Caco-2 (cell line): ENCODE measurements around the gene CPLX4. TPM values are rescaled to one million over a fixed set of nuclear protein-coding genes. Genes with fewer than 3 reads are reported as not detected.
"Not testable (repeated sequence)": the region's sequence is repeated elsewhere in the genome, so short reads cannot be mapped to it uniquely, and the experiment has no call there.

Source experiments
- BruUV-seq: library from RNA; stranded (reverse); fragments of 400-500 nt; replicated peaks from 2 replicates; lab custom pipeline; 2021; lab: Mats Ljungman, UMichigan
- CTCF ChIA-PET: fragments of 300-600 bp; sonication (Branson Sonifier 250); formaldehyde crosslinking; loops from one replicate; lab custom pipeline; 2022; ENCODE audit warnings: antibody characterized with exemption; lab: Charles Lee
- POLR2A ChIA-PET: fragments of 300-600 bp; sonication (Branson Sonifier 250); formaldehyde crosslinking; loops from one replicate; lab custom pipeline; 2022; ENCODE audit warnings: antibody characterized with exemption; lab: Charles Lee
- DNase-seq, 2 experiments: peaks; one replicate each; pipeline versions ENCODE4 v3.0.0 to v3.0.0-alpha.2; 2020 to 2022
- H3K27me3 ChIP-seq: replicated peaks from 2 replicates; pipeline ENCODE4 v1.6.0; 2011; ENCODE audit warnings: low read length; ENCODE audit not compliant: control insufficient read depth, insufficient read depth
- H3K36me3 ChIP-seq: 2 replicates; pipeline ENCODE4 v1.5.1; 2011; ENCODE audit warnings: low read length; ENCODE audit not compliant: control insufficient read depth, insufficient read depth
- H3K4me1 ChIP-seq: fragments of 250-450 bp; sonication (Bioruptor Pico); 2 replicates; pipeline ENCODE4 v1.5.1; 2020; ENCODE audit warnings: mild to moderate bottlenecking
- H3K4me3 ChIP-seq: 2 replicates; pipeline ENCODE4 v1.5.1; 2011; ENCODE audit warnings: low read depth, mild to moderate bottlenecking, control low read depth, low read length
- H3K9me3 ChIP-seq: fragments of 250-450 bp; sonication (Bioruptor Pico); 2 replicates; pipeline ENCODE4 v1.5.1; 2020; ENCODE audit warnings: mild to moderate bottlenecking, moderate library complexity
- H3K27ac Mint-ChIP-seq: one replicate; pipeline ENCODE4 v1.8.0; 2022; ENCODE audit warnings: mixed read lengths; ENCODE audit not compliant: unreplicated experiment
- H3K27me3 Mint-ChIP-seq: one replicate; pipeline ENCODE4 v1.8.0; 2022; ENCODE audit warnings: mixed read lengths; ENCODE audit not compliant: insufficient read depth, unreplicated experiment
- H3K36me3 Mint-ChIP-seq: one replicate; pipeline ENCODE4 v1.8.0; 2022; ENCODE audit warnings: mild to moderate bottlenecking, mixed read lengths; ENCODE audit not compliant: insufficient read depth, unreplicated experiment
- H3K4me1 Mint-ChIP-seq: one replicate; pipeline ENCODE4 v1.8.0; 2022; ENCODE audit warnings: low read depth, mixed read lengths; ENCODE audit not compliant: unreplicated experiment
- H3K4me3 Mint-ChIP-seq: one replicate; pipeline ENCODE4 v1.8.0; 2022; ENCODE audit warnings: mild to moderate bottlenecking, moderate library complexity, mixed read lengths; ENCODE audit not compliant: unreplicated experiment
- H3K9me3 Mint-ChIP-seq: one replicate; pipeline ENCODE4 v1.8.0; 2022; ENCODE audit warnings: mixed read lengths; ENCODE audit not compliant: unreplicated experiment
- intact Hi-C: fragments of 100-400 bp; cut with micrococcal nuclease; formaldehyde crosslinking; loops from one replicate; pipeline ENCODE4 v1.10.0; 2022; ENCODE audit not compliant: unreplicated experiment
- total RNA-seq: library from RNA; stranded (reverse); gene quantifications from 2 replicates; pipeline ENCODE4 v1.2.3, GENCODE V29; 2022
- TF ChIP-seq, protein P1 (sequence below), 2 experiments: fragments of 200-600 bp in 1 of 2; IDR thresholded peaks; 1 replicate in 1 of 2; 2 replicates in 1 of 2; pipeline versions ENCODE4 v1.5.1 to v1.8.0; 2011 to 2022; ENCODE audit warnings: antibody characterized with exemption in 1 of 2, control low read depth in 1 of 2, inconsistent platforms in 1 of 2, low read depth in 1 of 2, low read length in 1 of 2, mild to moderate bottlenecking in 1 of 2, moderate library complexity in 1 of 2; ENCODE audit not compliant: insufficient read depth in 1 of 2, severe bottlenecking in 1 of 2, unreplicated experiment in 1 of 2

The CPLX4 gene
- total RNA-seq, 1 experiment from 2014 or later = not detected

GRCh38 chr18:59264651-59265245 lies 53.7 kb downstream of the CPLX4 start:
- Histone ChIP-seq H3K27me3 (no peaks in the 10 kb centered on the region), H3K4me3 (no peak overlapping the region), H3K9me3 (no peaks in the 10 kb centered on the region), H3K4me1 (no peaks in the 10 kb centered on the region), H3K36me3 (no peaks in the 10 kb centered on the region)
- TF ChIP-seq, protein P1, sequence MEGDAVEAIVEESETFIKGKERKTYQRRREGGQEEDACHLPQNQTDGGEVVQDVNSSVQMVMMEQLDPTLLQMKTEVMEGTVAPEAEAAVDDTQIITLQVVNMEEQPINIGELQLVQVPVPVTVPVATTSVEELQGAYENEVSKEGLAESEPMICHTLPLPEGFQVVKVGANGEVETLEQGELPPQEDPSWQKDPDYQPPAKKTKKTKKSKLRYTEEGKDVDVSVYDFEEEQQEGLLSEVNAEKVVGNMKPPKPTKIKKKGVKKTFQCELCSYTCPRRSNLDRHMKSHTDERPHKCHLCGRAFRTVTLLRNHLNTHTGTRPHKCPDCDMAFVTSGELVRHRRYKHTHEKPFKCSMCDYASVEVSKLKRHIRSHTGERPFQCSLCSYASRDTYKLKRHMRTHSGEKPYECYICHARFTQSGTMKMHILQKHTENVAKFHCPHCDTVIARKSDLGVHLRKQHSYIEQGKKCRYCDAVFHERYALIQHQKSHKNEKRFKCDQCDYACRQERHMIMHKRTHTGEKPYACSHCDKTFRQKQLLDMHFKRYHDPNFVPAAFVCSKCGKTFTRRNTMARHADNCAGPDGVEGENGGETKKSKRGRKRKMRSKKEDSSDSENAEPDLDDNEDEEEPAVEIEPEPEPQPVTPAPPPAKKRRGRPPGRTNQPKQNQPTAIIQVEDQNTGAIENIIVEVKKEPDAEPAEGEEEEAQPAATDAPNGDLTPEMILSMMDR (IDR thresholded peaks at IDR 0.05; ENCODE audit: insufficient read depth in 1 of 2, low read depth in 1 of 2, low read length in 1 of 2, severe bottlenecking in 1 of 2, unreplicated experiment in 1 of 2) = no peak
- Mint-ChIP-seq H3K27me3 (peaks cover 10% of the 10 kb centered on the region), H3K9me3 (no peaks in the 10 kb centered on the region), H3K4me1 (no peaks in the 10 kb centered on the region), H3K27ac (no peak overlapping the region), H3K36me3 (no peaks in the 10 kb centered on the region), H3K4me3 (no peak overlapping the region)
- intact Hi-C loops = loop anchor here (10.0 kb wide), 1 partner anchor 180 kb away; no protein-coding TSS in a partner anchor
- ChIA-PET CTCF (no interaction called here), POLR2A (no interaction called here)
- DNase-seq = no peak
- no TSS peak for BruUV-seq

- Mint-ChIP-seq H3K36me3 (no peaks in the 10 kb centered on the region), H3K27me3 (peaks cover 6% of the 10 kb centered on the region), H3K4me3 (no peak overlapping the region), H3K4me1 (no peaks in the 10 kb centered on the region), H3K27ac (no peak overlapping the region), H3K9me3 (no peaks in the 10 kb centered on the region)
- no TSS peak for BruUV-seq
- intact Hi-C loops = loop anchor here (10.0 kb wide), 1 partner anchor 179 kb away; no protein-coding TSS in a partner anchor
- POLR2A ChIA-PET = no interaction called here
- CTCF ChIA-PET = no interaction called here
- H3K36me3 ChIP-seq = no peaks in the 10 kb centered on the region
- no peak overlapping the region for H3K4me3 ChIP-seq
- H3K27me3 ChIP-seq = no peaks in the 10 kb centered on the region
- H3K9me3 ChIP-seq = no peaks in the 10 kb centered on the region
- TF ChIP-seq, protein P1 (IDR thresholded peaks at IDR 0.05; ENCODE audit: insufficient read depth in 1 of 2, low read depth in 1 of 2, low read length in 1 of 2, severe bottlenecking in 1 of 2, unreplicated experiment in 1 of 2) = no peak
- H3K4me1 ChIP-seq = no peaks in the 10 kb centered on the region
- DNase-seq = no peak
Observed at GRCh38 chr18:59264121-59264571, 54.3 kb downstream of the CPLX4 start.

DNA sequence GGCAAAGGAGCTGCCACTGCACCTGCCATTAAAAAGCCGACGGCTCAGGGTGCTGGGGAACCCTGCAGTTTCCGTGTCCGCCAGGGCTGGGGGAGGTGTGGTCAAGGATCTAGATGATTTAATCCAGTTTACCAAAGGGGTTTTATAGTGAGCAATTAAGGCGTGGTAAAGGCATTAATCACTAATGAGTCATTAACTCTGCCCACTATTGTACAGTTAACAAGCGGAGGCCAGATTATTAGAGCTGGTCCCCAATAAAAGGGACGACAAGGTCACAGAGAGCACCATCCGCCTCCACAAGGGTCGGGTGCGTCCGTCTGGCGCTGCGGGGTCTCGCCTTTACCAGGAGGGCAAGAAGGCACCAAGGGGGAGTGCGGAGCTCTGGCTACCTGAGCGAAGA lies 54.8 kb downstream of the CPLX4 start:
- TF ChIP-seq, protein P1 (IDR thresholded peaks at IDR 0.05; ENCODE audit: insufficient read depth in 1 of 2, low read depth in 1 of 2, low read length in 1 of 2, severe bottlenecking in 1 of 2, unreplicated experiment in 1 of 2) = no peak
- Histone ChIP-seq H3K36me3 (no peaks in the 10 kb centered on the region), H3K9me3 (no peaks in the 10 kb centered on the region), H3K4me1 (no peaks in the 10 kb centered on the region), H3K4me3 (no peak overlapping the region), H3K27me3 (no peaks in the 10 kb centered on the region)
- BruUV-seq = no TSS peak
- Mint-ChIP-seq H3K27ac (no peak overlapping the region), H3K4me1 (no peaks in the 10 kb centered on the region), H3K9me3 (no peaks in the 10 kb centered on the region), H3K36me3 (no peaks in the 10 kb centered on the region), H3K27me3 (peaks cover 6% of the 10 kb centered on the region), H3K4me3 (no peak overlapping the region)
- ChIA-PET POLR2A (no interaction called here), CTCF (no interaction called here)
- intact Hi-C loops = loop anchor here (10.0 kb wide), 1 partner anchor 179 kb away; no protein-coding TSS in a partner anchor
- no peak for DNase-seq

- CTCF ChIA-PET, H3K4me1 Mint-ChIP-seq, H3K36me3 Mint-ChIP-seq, H3K36me3 ChIP-seq, H3K9me3 Mint-ChIP-seq, H3K27ac Mint-ChIP-seq, H3K4me1 ChIP-seq, H3K27me3 Mint-ChIP-seq, DNase-seq, POLR2A ChIA-PET, H3K4me3 ChIP-seq, H3K9me3 ChIP-seq, H3K27me3 ChIP-seq, BruUV-seq, H3K4me3 Mint-ChIP-seq: not testable (repeated sequence)
- intact Hi-C loops = loop anchor here (10.0 kb wide), 1 partner anchor 177 kb away; no protein-coding TSS in a partner anchor
Observed at GRCh38 chr18:59262243-59262642, 56.2 kb downstream of the CPLX4 start.

GRCh38 chr18:59261842-59262241 lies 56.6 kb downstream of the CPLX4 start:
- H3K27me3 ChIP-seq, H3K27me3 Mint-ChIP-seq, H3K36me3 Mint-ChIP-seq, DNase-seq, H3K9me3 Mint-ChIP-seq, BruUV-seq, POLR2A ChIA-PET, H3K4me1 Mint-ChIP-seq, H3K36me3 ChIP-seq, H3K9me3 ChIP-seq, H3K27ac Mint-ChIP-seq, H3K4me3 Mint-ChIP-seq, H3K4me1 ChIP-seq, H3K4me3 ChIP-seq, CTCF ChIA-PET: not testable (repeated sequence)
- intact Hi-C loops = loop anchor here (10.0 kb wide), 1 partner anchor 177 kb away; no protein-coding TSS in a partner anchor
